Gastrocnemius medialis (tissue), 4 donors: ENCODE data around the gene ADAM23.

Experiments
- POLR2A ChIP-seq, 2 donors: fragments of 450-650 bp; IDR thresholded peaks; one replicate each; pipeline ENCODE4 v1.6.1; 2017; ENCODE audit warnings: antibody characterized with exemption in 2 of 2, mild to moderate bottlenecking in 2 of 2, moderate library complexity in 2 of 2
- TF ChIP-seq, protein P1 (sequence below), 5 experiments: fragments of 450-650 bp in 3 of 5; fragments of 200-600 bp in 2 of 5; sonication (generic) in 2 of 5; IDR thresholded peaks in 4 of 5; conservative IDR thresholded peaks in 1 of 5; 1 replicate in 4 of 5; 2 replicates in 1 of 5; pipeline ENCODE4 v1.5.1; 2016 to 2019; ENCODE audit warnings: antibody characterized with exemption in 5 of 5, mild to moderate bottlenecking in 3 of 5, moderate library complexity in 3 of 5

DNA sequence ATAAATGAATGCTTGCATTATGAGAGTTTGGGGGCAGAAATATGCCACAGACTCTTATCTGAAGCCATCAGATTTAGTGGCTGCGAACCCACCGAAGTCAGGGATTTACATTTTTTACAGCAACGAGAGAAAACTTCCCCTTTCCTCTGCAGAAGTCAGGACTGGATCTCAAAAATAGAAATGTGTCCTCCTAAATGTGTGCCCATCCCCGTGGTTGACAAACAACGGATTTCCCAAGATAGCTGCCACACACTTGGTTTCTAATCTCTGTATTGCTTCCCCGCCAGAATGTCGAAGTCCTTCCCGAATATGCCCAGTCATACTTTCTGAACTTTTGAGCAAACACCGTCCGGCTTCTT, 879 bp upstream of the ADAM23 start:
- TF ChIP-seq, protein P1, sequence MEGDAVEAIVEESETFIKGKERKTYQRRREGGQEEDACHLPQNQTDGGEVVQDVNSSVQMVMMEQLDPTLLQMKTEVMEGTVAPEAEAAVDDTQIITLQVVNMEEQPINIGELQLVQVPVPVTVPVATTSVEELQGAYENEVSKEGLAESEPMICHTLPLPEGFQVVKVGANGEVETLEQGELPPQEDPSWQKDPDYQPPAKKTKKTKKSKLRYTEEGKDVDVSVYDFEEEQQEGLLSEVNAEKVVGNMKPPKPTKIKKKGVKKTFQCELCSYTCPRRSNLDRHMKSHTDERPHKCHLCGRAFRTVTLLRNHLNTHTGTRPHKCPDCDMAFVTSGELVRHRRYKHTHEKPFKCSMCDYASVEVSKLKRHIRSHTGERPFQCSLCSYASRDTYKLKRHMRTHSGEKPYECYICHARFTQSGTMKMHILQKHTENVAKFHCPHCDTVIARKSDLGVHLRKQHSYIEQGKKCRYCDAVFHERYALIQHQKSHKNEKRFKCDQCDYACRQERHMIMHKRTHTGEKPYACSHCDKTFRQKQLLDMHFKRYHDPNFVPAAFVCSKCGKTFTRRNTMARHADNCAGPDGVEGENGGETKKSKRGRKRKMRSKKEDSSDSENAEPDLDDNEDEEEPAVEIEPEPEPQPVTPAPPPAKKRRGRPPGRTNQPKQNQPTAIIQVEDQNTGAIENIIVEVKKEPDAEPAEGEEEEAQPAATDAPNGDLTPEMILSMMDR (IDR thresholded peaks at IDR 0.05 in 4 of 5, conservative IDR thresholded peaks at IDR 0.05 in 1 of 5) = no peak
- no peak for TF ChIP-seq POLR2A (IDR thresholded peaks at IDR 0.05)
